HTR-8/SVneo (cell line): ENCODE measurements around the gene IRS2.
A peak's percentile ranks its signal among the peaks of the same experiment; 100 is the strongest.
"Not testable (repeated sequence)": the region's sequence is repeated elsewhere in the genome, so short reads cannot be mapped to it uniquely, and the experiment has no call there.

Experiments
- DNase-seq: peaks from one replicate; pipeline ENCODE4 v3.0.0; 2011; ENCODE audit warnings: low spot score, mixed read lengths; ENCODE audit not compliant: insufficient read length
- FAIRE-seq: peaks from 2 replicates; lab custom pipeline; 2011; peaks lifted over from hg19 to GRCh38; lab: Jason Lieb, UNC

The IRS2 gene, protein sequence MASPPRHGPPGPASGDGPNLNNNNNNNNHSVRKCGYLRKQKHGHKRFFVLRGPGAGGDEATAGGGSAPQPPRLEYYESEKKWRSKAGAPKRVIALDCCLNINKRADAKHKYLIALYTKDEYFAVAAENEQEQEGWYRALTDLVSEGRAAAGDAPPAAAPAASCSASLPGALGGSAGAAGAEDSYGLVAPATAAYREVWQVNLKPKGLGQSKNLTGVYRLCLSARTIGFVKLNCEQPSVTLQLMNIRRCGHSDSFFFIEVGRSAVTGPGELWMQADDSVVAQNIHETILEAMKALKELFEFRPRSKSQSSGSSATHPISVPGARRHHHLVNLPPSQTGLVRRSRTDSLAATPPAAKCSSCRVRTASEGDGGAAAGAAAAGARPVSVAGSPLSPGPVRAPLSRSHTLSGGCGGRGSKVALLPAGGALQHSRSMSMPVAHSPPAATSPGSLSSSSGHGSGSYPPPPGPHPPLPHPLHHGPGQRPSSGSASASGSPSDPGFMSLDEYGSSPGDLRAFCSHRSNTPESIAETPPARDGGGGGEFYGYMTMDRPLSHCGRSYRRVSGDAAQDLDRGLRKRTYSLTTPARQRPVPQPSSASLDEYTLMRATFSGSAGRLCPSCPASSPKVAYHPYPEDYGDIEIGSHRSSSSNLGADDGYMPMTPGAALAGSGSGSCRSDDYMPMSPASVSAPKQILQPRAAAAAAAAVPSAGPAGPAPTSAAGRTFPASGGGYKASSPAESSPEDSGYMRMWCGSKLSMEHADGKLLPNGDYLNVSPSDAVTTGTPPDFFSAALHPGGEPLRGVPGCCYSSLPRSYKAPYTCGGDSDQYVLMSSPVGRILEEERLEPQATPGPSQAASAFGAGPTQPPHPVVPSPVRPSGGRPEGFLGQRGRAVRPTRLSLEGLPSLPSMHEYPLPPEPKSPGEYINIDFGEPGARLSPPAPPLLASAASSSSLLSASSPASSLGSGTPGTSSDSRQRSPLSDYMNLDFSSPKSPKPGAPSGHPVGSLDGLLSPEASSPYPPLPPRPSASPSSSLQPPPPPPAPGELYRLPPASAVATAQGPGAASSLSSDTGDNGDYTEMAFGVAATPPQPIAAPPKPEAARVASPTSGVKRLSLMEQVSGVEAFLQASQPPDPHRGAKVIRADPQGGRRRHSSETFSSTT (N-terminal part only)

DNA sequence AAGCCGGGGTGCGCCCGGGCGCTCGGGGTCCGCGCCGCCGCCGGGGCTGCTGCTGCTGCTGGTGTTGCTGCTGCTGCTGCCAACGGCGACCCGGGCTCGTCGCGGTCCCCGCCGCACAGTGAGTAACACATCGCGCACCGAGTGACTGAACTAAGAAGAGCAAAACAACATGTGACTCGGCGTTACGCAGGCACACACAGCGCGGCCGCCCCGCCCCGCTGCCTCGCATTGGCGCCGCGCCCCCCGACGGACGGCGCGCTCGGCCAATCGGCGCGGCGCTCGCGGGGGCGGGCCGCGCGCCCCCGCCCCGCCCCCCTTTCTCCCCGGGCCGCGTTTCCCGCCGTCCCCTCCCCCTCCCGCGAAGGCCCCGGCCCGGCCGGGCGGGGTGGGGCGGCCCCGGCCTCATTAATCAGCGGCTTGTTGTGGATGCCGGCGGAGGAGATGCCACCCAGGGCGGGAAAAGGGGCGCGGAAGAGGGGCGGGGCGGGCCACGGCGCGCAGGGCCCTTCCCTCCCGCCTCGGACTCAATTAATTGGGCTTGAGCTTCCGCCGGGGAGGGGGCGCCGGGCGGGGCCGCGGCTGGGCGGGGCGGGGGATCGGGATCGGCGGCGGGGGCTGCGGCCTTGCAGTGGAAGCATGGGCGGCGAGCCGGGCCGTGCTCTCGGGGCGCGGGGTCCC, at the start of gene IRS2:
Gene IRS2 (minus strand): TSS at position 127 of the 678 bp plus-strand sequence. CDS start 530 bp downstream, outside the sequence.
- FAIRE-seq: peak; percentile 98

DNA sequence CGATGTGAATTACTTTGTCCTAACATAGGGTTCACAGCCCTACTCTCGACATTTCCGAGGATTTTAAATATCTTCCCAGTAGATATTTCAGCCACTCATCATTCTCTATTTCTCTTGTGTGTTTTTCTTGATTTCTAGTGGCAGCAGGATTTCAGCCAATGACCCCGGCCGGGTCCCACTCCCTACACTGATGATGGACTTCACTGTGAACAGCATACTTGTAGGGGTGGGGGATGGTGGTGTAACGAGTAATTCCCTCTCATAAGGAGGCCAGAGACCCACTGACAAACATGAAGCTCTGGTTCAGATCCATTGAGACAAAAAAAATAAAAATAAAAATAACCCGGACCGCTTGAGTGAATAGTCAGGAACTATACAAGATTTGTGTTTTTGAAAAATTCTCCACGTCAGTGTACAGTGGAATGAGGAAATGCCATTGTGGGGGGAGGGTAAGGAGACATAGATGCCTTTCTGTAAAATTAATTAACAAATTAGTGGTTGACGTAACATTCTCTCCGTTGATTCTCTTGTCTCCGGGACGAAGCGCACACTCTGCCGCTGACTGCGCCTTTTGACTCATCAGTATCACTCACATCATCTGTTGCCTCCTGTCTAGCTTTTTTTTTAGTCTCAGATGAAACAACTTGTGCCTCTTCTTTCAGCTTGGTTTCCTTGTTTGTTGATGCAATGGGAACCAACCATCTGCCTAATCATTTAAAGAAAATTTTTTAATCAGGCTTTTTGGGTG, 48.8 kb upstream of the IRS2 start:
- DNase-seq (no peak), FAIRE-seq (no peak)

More for the DNA sequence above, at the start of gene IRS2:
- peak; percentile 79 for DNase-seq

DNA sequence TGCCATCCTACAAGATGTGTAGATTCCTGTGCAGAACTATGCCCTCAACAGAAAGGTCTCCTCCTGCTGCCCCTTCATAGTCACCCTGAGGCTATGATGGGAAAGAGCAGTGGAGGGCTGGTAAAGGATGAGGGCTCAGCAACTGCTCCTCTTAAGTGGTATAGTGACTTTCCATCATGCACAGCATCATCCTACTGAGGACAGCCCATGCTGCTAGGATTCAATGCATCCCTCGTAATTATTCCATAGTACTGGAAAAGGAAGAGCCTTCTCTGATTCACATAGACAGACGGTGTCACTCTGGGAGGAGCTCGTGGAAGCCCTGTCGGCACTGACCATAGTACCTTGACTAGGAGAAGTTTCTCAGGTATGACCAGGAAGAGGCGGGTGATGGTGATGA, 47.6 kb upstream of the IRS2 start:
- DNase-seq (no peak), FAIRE-seq (no peak)

DNA sequence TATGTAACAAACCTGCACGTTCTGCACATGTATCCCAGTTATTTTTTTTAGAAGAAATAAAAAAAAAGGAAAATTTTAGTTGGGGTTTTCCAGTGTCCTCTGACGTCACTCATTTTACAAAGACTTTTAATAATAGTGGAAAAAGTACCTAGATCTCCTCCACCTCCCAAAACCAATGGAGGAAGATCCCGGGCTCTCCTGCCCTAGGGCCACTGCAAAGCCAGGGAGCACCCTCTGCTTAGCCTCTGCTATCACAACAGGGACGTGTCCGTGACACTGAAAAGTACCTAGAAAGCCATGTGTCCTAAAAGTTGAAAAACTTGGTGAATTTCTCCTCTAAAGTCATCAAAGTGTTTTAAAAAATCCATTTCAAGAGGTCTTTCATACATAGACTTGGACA, 46.7 kb upstream of the IRS2 start:
- FAIRE-seq (no peak), DNase-seq (no peak)

DNA sequence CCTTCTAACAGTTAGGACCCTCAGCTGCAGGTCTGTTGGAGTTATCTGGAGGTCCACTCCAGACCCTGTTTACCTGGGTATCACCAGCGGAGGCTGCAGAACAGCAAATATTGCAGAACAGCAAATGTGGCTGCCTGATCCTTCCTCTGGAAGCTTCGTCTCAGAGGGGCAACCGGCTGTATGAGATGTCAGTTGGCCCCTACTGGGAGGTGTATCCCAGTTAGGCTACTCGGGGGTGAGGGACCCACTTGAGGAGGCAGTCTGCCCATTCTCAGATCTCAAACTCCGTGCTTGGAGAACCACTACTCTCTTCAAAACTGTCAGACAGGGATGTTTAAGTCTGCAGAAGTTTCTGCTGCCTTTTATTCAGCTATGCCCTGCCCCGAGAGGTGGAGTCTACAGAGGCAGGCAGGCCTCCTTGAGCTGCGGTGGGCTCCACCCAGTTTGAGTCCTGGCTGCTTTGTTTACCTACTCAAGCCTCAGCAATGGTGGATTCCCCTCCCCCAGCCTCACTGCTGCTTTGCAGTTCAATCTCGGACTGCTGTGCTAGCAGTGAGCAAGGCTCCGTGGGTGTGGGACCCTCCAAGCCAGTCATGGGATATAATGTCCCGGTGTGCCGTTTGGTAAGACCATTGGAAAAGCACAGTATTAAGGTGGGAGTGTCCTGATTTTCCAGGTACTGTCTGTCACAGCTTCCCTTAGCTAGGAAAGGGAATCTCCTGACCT, 42.4 kb upstream of the IRS2 start:
- FAIRE-seq, DNase-seq: not testable (repeated sequence)

DNA sequence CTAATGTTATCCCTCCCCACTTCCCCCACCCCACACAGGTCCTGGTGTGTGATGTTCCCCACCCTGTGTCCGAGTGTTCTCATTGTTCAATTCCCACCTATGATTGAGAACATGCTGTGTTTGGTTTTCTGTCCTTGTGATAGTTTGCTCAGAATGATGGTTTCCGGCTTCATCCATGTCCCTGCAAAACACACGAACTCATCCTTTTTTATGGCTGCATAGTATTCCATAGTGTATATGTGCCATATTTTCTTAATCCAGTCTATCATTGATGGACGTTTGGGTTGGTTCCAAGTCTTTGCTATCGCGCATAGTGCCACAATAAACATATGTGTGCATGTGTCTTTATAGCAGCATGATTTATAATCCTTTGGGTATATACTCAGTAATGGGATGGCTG, 36.8 kb upstream of the IRS2 start:
- DNase-seq, FAIRE-seq: not testable (repeated sequence)

DNA sequence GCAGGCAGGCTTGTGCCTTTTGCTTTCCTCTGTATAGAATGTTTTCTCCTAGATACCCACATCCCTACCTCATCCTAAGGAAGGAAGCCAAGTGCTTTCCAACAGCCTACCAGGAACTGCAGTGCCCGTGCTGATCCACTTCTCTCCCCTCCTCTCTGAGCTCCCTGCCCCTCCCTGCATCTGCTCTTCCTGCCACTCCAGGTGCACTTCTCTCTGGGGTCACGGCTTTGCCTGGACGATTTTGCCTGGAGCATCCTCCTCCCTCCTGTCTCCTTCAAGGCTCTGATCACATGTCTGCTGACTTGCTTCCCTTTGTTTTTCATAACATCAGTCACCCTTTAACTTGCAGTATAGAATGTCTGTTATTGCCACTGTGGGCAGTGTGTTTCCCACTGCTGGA, 34.7 kb upstream of the IRS2 start:
- FAIRE-seq: no peak
- DNase-seq: no peak

DNA sequence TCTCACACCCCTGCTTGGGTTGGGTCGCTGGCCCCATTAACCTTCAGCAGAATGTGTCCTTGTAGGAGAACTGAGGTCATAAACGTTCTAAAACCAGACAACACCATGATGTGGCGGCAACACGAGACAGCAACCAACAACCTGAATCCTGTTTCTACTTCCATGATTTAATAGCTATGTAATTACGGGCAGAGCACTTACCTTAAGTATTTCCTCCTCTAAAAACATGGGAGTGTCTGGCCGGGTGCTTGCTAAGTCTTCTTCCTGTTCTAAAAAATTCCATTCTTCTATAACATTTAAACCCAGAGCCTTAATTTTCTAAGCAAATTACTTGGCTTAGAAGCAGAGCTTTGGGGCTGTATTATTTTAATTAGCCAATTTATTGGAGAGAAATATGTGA, 33.5 kb upstream of the IRS2 start:
- DNase-seq (no peak), FAIRE-seq (no peak)

DNA sequence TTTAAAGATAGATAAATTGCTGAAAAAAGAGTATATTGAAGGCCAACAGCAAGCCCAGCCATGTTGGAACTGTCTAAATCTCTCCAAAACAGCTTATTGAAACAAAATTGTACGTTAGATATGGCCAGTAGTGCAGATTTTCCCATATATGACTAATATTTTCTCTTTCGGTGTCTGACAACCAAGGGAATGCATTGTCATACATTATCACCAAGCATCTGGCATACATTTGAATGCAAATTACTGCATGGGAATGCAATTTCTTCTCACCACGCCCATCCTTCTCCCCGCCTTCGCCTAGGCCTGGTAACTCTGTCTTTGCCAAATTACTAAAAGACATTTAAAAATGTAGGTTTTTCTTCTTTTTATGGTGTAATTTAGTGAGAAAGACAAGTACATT, 32.5 kb upstream of the IRS2 start:
- no peak for FAIRE-seq
- no peak for DNase-seq

DNA sequence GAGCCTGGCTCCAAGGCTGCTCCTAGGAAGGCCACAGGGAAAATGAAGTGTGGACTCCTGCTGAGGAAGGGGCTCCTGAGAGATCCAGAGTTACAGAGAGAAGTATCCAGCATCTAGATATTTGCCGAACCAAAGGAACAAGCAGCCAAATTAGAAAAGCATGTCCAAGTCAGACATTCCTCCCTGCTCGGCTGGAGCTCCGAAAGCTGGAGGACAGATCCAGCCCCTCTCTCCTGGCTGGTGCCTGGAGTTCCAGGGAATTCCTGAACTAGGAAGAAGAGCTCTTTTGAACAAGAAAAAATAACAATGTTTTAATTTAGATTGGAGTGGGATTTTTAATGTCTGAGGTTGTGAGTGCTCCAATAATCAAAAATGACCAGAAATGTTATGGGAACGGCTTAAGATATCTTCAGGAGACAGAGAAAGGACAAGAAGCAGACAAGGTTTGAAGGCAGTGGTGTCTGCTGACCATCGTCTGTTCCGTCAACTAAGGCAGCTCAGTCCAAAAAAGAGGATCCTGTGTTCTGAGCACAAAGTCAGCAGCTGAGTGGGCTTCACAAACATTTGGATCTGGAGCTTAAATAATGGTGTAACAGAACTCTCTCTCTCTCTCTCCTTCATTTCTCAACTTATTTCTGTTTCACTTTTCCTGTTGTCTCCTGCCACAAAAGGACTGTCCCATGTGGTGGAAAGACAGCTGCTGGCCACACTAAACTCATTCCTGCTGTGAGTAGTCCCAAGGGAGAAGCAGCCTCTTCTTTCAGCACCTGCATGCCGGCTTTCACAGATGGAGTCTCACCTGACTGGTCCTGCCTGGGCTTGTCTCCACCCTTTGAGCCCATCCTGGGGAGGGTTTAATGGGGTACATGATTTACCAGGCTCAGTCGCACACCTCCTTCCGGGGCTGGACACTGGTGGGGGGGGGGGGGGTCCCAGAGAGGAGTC, 31.5 kb upstream of the IRS2 start:
- no peak for FAIRE-seq

DNA sequence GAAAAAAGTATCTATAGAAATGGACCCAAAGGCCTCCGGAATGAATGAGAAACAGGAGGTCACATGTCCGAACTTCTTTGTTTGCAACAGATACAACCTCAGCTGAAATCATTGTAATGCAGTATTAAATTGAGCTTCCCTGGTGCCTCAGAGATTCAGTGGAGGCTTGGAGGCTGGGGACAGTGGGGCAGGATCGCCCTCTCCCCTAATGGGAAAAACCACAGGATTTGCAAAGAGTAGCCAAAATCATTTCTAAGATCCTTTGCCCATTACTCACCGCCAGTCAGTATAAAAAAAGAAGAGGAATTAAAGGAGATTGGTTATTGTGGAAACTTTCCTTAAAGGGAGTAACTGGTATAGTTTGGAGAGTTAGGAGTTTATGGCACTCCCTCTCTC, 30.4 kb upstream of the IRS2 start:
- FAIRE-seq (no peak), DNase-seq (no peak)

More for the DNA sequence above, 31.5 kb upstream of the IRS2 start:
- DNase-seq: no peak

DNA sequence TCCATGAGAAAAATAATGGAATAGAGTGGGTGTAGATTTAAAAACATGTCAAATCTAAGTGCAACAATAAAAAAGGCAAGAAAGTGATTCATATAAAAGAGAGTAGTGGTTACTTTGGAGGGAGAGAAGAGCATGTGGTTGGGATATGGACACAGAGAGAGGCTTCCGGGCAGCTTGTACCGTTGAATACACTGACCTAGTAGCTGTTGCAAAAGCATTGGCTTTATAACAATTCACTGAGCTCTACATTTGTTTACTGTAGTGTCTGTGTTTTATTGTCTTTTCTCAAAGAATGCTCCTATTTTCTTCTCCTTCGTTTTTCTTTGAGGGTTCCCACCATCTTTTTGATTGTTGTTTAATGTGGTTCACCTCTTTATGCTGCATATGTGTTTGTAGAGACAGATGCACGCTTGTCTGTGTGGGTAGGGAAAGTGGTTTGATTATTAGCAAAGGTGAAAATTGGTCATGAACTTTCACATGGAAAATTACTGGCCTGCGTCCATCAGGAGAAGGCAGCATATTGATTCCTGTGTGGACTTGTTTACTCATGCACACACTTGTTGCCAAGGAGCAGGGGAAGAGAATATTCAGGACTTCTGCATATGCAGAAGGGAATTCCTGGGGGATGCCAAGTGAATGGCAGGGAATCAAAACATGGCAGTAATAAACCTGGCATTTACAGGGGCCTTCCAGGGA, 29.9 kb upstream of the IRS2 start:
- FAIRE-seq (no peak), DNase-seq (no peak)

DNA sequence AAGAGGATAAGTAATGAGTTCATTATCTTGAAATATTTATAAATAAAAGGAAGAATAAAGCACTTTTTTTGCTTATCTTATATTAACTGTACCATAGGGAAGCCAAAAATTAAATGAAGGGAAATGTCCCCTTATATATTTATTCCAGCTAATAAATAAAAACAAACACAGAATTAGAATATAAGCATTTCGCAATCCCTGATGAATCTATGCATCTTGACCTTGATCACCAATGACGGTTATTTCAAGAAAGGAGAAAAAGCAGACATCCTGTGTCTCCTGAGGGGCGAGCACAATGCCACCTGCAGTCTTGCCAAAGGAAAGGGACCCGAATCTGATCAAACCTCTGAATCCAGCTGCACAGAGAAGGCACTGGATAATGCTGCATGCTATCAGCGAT, 29.3 kb upstream of the IRS2 start:
- no peak for FAIRE-seq
- DNase-seq: no peak

DNA sequence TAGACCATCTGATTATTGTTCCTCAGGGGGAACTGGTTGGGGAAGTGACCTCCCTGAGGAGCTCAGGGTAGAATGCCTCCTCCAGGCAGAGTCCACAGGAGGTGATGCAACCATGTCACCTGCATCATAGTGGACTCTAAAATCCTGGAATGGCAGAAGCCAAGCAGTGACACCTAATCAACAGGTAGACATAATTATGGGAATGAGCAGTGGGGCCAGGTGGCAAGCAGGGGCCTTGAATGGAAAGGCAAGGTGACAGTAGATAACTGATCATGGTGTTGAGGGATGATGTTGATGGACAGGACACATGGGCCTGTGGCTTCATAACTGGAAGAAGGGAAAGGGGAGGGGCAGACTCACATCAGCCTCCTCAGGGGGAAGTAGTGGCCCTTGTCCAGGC, 27.3 kb upstream of the IRS2 start:
- FAIRE-seq: no peak
- no peak for DNase-seq

DNA sequence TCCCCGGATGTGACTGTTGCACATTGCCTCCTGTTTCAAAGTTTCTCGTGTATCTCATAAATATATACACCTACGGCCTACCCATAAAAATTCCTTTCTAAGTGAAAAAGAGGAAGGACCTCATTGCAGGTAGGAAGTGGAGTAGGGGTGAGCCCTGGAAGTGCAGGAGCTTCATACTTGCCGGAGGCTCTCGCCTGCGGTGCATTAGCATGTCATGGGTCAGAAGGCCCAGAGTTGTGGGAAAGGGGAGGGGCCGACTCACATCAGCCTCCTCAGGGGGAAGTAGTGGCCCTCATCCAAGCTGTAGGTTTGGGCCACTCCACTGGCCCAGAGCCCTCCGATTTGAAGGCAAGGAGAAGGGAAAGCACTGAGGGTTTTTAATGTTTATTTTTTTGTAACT, 26.0 kb upstream of the IRS2 start:
- no peak for FAIRE-seq
- no peak for DNase-seq

DNA sequence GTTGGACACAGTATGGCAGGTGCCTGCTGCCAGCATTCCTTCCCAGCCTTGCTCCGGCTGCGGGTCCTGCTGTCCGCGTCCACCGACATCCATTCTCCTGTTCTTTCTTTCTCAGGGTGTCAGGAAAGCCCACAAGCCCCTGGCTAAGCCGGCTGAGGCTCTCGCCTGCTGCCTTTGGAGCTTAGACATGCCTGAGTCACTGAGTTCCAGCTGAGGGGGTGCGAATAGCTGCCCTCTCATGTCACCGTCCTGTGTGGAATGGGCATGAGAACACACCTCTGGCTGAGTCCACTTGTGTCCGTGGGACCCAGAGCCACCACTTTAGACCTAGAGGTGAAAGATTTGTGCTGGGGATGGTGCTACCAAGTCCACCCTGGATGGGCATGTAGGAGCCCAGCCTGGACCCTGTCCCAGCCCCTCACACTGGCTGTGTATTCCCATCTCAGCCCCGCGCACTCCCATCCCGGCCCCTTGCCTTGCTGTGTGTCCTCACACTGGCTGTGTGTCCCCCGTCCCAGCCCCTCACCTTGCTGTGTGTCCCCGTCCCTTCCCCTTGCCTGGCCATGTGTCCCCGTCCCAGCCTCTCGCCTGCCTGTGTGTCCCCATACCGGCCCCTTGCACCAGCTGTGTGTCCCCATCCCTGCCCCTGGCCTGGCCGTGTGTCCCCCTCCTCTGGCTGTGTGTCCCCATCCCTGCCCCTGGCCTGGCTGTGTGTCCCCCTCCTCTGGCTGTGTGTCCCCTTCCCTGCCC, 24.6 kb upstream of the IRS2 start:
- no peak for FAIRE-seq

More for the DNA sequence above, 24.6 kb upstream of the IRS2 start:
- DNase-seq: no peak
